ENCODE results near the gene ACRV1. TPM values are rescaled to one million over a fixed set of nuclear protein-coding genes. Genes with fewer than 3 reads are reported as not detected.

ACRV1 gene
- total RNA-seq, 1 donor from 2014 or later: 1.2 TPM

DNA sequence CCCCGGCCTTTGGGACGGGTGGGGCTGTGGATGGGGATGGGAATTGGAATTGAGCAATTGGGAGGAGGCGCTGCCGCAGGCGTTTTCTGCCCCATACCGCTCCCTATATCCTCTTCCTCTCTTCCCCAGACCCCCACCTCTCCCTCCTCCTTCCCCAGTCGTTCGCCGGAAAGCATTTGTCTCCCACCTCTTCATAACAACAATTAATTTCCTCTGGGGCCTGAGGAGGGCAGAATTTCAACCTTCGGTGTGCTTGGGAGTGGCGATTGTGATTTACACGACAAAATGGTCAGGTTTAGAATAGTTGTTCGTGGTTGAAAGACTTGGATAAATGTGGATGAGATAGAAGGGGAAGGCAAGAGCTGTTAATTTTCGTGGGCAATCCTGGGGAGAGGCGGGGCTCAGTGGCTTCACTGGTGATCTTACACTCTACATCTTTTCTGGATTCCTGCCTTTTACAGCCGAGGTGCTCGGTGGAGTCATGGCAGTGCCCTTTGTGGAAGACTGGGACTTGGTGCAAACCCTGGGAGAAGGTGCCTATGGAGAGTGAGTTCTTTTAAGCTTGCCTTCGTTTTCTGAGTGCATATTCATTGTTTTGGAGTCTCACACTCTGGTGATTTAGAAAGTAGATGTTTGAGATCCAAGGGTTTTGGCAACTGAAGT is 54.2 kb downstream of the ACRV1 start:
- DNase-seq (ENCODE audit: low read depth, low spot score): no peak

DNA sequence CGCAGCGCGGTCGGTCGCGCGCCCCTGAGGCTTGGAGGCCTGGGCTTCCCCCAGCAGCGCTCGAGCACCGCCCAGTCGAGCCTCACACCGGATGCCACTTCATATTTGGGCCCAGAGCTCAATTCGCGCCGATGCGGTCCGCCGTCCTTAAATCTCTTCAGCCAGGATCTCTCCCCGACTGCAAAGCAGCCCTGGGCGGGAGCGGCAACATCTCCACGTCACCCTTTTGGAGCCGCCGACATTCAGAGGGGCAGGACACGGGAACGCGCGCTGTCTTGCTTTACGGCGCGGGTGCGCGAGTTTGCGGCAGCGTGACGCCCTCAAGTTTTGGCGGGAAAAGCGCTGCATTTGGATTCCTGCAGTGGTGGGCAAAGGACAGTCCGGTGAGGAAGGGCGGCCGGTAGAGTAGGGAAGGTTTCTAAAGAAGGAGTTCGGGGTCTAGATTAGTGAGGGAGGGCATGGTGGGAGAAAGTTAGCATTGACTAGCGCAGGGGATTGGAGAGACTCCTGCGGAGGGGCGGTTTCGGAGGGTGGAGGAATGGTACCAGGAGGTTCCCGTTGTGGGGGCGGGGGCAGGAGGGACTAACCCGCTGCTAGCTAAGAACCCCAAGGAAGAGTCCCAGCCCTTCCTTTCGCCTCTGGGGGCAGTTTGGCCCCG is 54.9 kb downstream of the ACRV1 start:
- H3K27ac Mint-ChIP-seq (ENCODE audit: unreplicated experiment): peak overlapping the region; percentile 96
- TF ChIP-seq, protein P1, sequence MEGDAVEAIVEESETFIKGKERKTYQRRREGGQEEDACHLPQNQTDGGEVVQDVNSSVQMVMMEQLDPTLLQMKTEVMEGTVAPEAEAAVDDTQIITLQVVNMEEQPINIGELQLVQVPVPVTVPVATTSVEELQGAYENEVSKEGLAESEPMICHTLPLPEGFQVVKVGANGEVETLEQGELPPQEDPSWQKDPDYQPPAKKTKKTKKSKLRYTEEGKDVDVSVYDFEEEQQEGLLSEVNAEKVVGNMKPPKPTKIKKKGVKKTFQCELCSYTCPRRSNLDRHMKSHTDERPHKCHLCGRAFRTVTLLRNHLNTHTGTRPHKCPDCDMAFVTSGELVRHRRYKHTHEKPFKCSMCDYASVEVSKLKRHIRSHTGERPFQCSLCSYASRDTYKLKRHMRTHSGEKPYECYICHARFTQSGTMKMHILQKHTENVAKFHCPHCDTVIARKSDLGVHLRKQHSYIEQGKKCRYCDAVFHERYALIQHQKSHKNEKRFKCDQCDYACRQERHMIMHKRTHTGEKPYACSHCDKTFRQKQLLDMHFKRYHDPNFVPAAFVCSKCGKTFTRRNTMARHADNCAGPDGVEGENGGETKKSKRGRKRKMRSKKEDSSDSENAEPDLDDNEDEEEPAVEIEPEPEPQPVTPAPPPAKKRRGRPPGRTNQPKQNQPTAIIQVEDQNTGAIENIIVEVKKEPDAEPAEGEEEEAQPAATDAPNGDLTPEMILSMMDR (conservative IDR thresholded peaks at IDR 0.05): no peak

More for the DNA sequence above, 54.2 kb downstream of the ACRV1 start:
- TF ChIP-seq, protein P1 (conservative IDR thresholded peaks at IDR 0.05): peak; percentile 40
- H3K27me3 Mint-ChIP-seq (ENCODE audit: low read depth): peaks cover 2% of the 10 kb centered on the region
- H3K36me3 Mint-ChIP-seq (ENCODE audit: low read depth): no peaks in the 10 kb centered on the region
- H3K27ac Mint-ChIP-seq (ENCODE audit: unreplicated experiment): peak overlapping the region; percentile 90
- H3K4me3 Mint-ChIP-seq: peak overlapping the region; percentile 93
- H3K4me1 Mint-ChIP-seq: peaks cover 28% of the 10 kb centered on the region
- H3K9me3 Mint-ChIP-seq: no peaks in the 10 kb centered on the region

DNA sequence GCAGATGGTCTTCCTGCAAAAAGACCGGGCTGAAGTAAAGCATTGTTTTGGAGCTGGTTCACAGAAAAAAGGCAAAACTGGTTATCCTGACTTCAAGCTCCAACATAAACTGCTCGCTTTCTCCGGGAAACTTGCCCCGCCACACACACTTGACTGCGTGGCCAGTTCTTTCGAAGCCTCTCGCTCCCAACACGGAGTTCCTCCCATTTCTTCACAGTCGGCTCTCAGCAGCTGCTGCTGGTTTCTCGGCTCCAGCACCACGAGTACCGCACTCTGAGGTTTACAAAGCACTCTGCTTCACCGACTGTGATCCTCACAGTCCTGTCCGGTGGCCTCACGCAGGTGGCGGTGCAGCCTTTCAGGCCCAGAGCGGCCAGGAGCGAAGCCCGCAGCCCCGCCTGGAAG is 55.4 kb downstream of the ACRV1 start:
- H3K4me3 Mint-ChIP-seq: peak overlapping the region; percentile 93
- no peaks in the 10 kb centered on the region for H3K9me3 Mint-ChIP-seq
- H3K4me1 Mint-ChIP-seq: peaks cover 28% of the 10 kb centered on the region
- H3K27me3 Mint-ChIP-seq (ENCODE audit: low read depth): peaks cover 2% of the 10 kb centered on the region
- no peak for DNase-seq (ENCODE audit: low read depth, low spot score)
- TF ChIP-seq, protein P1 (conservative IDR thresholded peaks at IDR 0.05): no peak
- H3K36me3 Mint-ChIP-seq (ENCODE audit: low read depth): no peaks in the 10 kb centered on the region
- H3K27ac Mint-ChIP-seq (ENCODE audit: unreplicated experiment): peak overlapping the region; percentile 96

More for the DNA sequence above, 54.9 kb downstream of the ACRV1 start:
- Mint-ChIP-seq H3K9me3 (no peaks in the 10 kb centered on the region), H3K4me1 (peaks cover 28% of the 10 kb centered on the region), H3K4me3 (peak overlapping the region; percentile 93), H3K27me3 (ENCODE audit: low read depth) (peaks cover 2% of the 10 kb centered on the region), H3K36me3 (ENCODE audit: low read depth) (no peaks in the 10 kb centered on the region)
- DNase-seq (ENCODE audit: low read depth, low spot score): peak; percentile 93

DNA sequence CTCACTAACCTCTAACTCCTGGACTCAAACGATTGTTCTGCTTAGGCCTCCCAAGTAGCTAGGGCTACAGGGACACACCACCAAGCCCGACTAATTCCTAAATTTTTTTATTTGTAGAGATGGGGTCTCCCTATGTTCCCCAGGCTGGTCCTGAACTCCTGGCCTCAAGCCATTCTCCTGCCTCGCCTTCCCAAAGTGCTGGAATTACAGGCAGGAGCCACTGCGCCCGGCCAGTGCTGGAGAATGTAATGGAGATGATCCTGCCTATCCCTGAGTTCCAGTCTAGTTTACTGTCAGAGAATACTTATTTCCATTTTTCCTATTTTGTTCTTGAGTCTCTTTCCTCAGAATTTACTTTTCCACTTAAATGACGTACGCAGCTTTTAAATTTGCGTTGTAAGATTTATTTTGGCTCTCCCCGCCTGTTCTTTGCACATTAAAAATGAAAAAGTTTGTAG is 55.9 kb downstream of the ACRV1 start, which contains the start of gene CHEK1:
CHEK1 (plus strand) TSS at position 408 of the 458 bp plus-strand sequence. CDS start 1,606 bp downstream, outside the sequence.
- H3K36me3 Mint-ChIP-seq (ENCODE audit: low read depth): peaks cover 1% of the 10 kb centered on the region
- no peak for DNase-seq (ENCODE audit: low read depth, low spot score)
- no peaks in the 10 kb centered on the region for H3K9me3 Mint-ChIP-seq
- TF ChIP-seq, protein P1 (conservative IDR thresholded peaks at IDR 0.05): no peak
- peak within 1 kb of the TSS; percentile 96 for H3K27ac Mint-ChIP-seq (ENCODE audit: unreplicated experiment)
- H3K4me3 Mint-ChIP-seq: peak within 1 kb of the TSS; percentile 93
- peaks cover 2% of the 10 kb centered on the region for H3K27me3 Mint-ChIP-seq (ENCODE audit: low read depth)
- H3K4me1 Mint-ChIP-seq: peaks cover 28% of the 10 kb centered on the region

DNA sequence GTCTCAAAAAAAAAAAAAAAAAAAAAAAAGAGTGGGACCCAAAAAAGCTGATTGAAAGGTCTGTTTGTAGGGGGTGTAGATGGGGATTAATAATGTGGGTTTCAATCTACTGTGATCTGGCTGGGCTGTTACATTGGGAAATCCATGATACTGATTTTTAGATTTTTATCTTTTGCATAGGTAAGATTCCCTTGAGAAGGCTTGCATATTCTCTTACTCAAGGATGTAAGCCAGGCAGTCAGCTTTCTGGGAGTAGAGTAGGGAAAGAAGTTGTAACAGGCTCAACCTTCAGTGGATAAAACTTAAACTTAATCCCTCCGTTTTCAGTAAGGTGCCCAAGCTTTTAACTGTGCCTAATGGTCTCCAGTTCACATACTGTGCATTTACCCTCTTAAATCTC is 57.6 kb downstream of the ACRV1 start:
- H3K27me3 Mint-ChIP-seq (ENCODE audit: low read depth): peaks cover 2% of the 10 kb centered on the region
- TF ChIP-seq, protein P1 (conservative IDR thresholded peaks at IDR 0.05): no peak
- H3K27ac Mint-ChIP-seq (ENCODE audit: unreplicated experiment): no peak overlapping the region

More for the DNA sequence above, 57.6 kb downstream of the ACRV1 start:
- Mint-ChIP-seq H3K4me3 (peak overlapping the region; percentile 24), H3K9me3 (no peaks in the 10 kb centered on the region), H3K4me1 (peaks cover 25% of the 10 kb centered on the region), H3K36me3 (ENCODE audit: low read depth) (peaks cover 7% of the 10 kb centered on the region)
- DNase-seq (ENCODE audit: low read depth, low spot score): no peak

Data from neural crest cell (in vitro differentiated cells).